ENCODE measurements around the gene MRPS15. TPM values are rescaled to one million over a fixed set of nuclear protein-coding genes. Genes with fewer than 3 reads are reported as not detected.
"Not testable (repeated sequence)": the region's sequence is repeated elsewhere in the genome, so short reads cannot be mapped to it uniquely, and the experiment has no call there.

Gene MRPS15
- total RNA-seq, 1 experiment from 2014 or later: 98.7 TPM

DNA sequence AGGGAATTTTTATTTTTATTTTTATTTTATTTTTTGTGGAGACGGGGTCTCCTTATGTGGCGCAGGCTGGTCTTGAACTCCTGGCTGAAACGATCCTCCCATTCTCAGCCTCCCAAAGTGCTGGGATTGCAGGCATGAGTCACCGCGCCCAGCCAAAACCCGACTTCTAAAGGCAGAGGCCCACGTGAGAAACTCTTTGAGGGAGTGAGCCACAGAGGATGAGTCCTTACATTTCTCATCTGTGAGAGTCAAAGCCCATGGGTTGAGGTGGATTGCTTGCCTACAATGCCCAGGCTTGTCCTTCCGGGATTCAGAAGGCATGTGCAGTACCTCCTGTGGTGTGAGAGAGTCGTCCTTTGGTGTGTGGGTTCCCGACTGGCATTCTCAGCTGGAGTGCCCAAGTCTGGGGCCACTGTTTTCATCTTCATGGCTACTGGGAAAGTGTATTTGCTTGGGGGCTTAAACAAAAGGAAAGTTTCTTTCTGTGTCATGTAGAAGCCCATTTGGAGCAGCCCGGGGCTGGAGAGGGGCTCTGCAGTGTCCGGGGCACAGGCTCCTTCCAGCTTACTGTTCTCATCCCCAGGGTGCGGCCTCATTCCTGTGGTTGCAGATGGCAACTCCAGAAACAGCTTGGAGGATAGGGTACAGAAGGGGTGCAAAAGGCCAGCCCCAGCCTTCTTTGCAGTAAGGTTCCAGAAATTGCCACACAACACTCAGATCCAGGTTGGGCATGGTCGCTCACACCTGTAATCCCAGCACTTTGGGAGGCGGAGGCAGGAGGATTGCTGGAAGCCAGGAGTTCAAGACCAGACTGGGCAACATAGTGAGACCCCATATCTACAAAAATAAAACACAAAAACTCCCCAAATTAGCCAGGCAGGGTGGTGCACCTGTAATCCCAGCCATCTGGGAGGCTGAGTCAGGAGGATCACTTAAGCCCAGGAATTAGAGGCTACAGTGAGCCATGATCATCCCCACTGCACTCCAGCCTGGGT is 47.9 kb upstream of the MRPS15 start:
- Histone ChIP-seq H3K9ac (ENCODE audit: low read length) (no peak overlapping the region), H3K36me3 (ENCODE audit: control insufficient read depth in 1 of 2, insufficient read depth in 2 of 2, low read length in 2 of 2) (no peaks in the 10 kb centered on the region), H3K9me2 (ENCODE audit: insufficient read depth) (no peaks in the 10 kb centered on the region), H3K27ac (ENCODE audit: low read depth, low read length) (no peak overlapping the region), H3K79me2 (ENCODE audit: insufficient read depth, low read length) (no peaks in the 10 kb centered on the region), H3K4me3 (replicated peaks in 1 of 2; ENCODE audit: low read depth in 1 of 2, low read length in 2 of 2) (no peak overlapping the region), H3K4me1 (ENCODE audit: control insufficient read depth in 1 of 2, insufficient read depth in 2 of 2, low read length in 2 of 2) (peaks cover 0 to 9% of the 10 kb centered on the region in 2 experiments; a peak in 2 of 4 replicates), H3K4me2 (ENCODE audit: low read length) (no peak overlapping the region), H3K9me3 (ENCODE audit: control insufficient read depth in 1 of 2, insufficient read depth in 1 of 2, low read depth in 1 of 2, low read length in 2 of 2) (no peaks in the 10 kb centered on the region), H3K27me3 (ENCODE audit: insufficient read depth, low read length) (no peaks in the 10 kb centered on the region), H4K20me1 (ENCODE audit: insufficient read depth) (no peaks in the 10 kb centered on the region), H2AFZ (ENCODE audit: low read depth, low read length, poor library complexity, severe bottlenecking) (no peak overlapping the region)
- intact Hi-C loops (cut with micrococcal nuclease): no loop called here
- DNase-seq (ENCODE audit: low read depth, low spot score) (no peak), ATAC-seq (peak; percentile 25; the same call in 1 of the 2 replicates)
- POLR2A ChIA-PET: no interaction called here
- TF ChIP-seq EZH2phosphoT487 (IDR thresholded peaks at IDR 0.05; ENCODE audit: borderline replicate concordance) (no peak), RAD21 (IDR thresholded peaks at IDR 0.05; ENCODE audit: low read depth) (no peak), ELF1 (IDR thresholded peaks at IDR 0.05; ENCODE audit: borderline replicate concordance, low read depth) (no peak), POLR2A (IDR thresholded peaks at IDR 0.05; ENCODE audit: borderline replicate concordance, extremely low read depth, insufficient read depth, insufficient read length) (no peak), TCF7L2 (IDR thresholded peaks at IDR 0.05; ENCODE audit: borderline replicate concordance, extremely low read depth, insufficient read depth, insufficient read length) (no peak), SIN3A (IDR thresholded peaks at IDR 0.05; ENCODE audit: low read depth) (no peak), CBX3 (IDR thresholded peaks at IDR 0.05; ENCODE audit: low read depth) (no peak), JUND (IDR thresholded peaks at IDR 0.05) (no peak), ZNF274 (IDR thresholded peaks at IDR 0.05; ENCODE audit: low read depth, low read length) (no peak), EZH2 (IDR thresholded peaks at IDR 0.05) (no peak)
- TF ChIP-seq, protein P1, sequence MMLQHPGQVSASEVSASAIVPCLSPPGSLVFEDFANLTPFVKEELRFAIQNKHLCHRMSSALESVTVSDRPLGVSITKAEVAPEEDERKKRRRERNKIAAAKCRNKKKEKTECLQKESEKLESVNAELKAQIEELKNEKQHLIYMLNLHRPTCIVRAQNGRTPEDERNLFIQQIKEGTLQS (IDR thresholded peaks at IDR 0.05): no peak
- BruUV-seq (replicated peaks): no TSS peak
- CTCF ChIA-PET: no interaction called here
- RAD21 ChIA-PET (ENCODE audit: low non-redundant PET in 1 of 2, low total read pairs in 2 of 2, uncharacterized antibody in 2 of 2, unreplicated experiment in 2 of 2): no interaction called here

DNA sequence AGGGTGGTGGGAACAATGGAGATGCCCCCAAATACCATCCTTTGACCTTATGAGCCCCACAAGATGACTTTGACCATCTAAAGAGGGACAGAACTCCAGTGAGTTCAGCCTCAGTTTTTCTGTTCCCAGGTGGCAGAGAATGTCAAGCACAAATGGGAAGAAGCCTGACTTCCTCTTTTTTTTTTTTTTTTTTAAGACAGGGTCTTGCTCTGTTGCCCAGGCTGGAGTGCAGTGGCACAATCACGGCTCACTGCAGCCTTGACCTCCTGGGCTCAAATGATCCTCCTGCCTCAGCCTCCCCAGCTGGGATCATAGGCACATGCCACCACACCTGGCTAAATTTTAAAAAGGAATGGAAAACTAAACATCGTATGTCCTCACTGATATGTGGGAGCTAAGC is 47.0 kb upstream of the MRPS15 start:
- H3K9me2 ChIP-seq (ENCODE audit: insufficient read depth); H3K27ac ChIP-seq (ENCODE audit: low read depth, low read length); BruUV-seq (replicated peaks); RAD21 ChIA-PET (ENCODE audit: low non-redundant PET in 1 of 2, low total read pairs in 2 of 2, uncharacterized antibody in 2 of 2, unreplicated experiment in 2 of 2); H3K36me3 ChIP-seq (ENCODE audit: control insufficient read depth in 1 of 2, insufficient read depth in 2 of 2, low read length in 2 of 2); intact Hi-C loops (cut with micrococcal nuclease); H3K9ac ChIP-seq (ENCODE audit: low read length); DNase-seq (ENCODE audit: low read depth, low spot score); H3K4me3 ChIP-seq (replicated peaks in 1 of 2; ENCODE audit: low read depth in 1 of 2, low read length in 2 of 2); ATAC-seq; H3K9me3 ChIP-seq (ENCODE audit: control insufficient read depth in 1 of 2, insufficient read depth in 1 of 2, low read depth in 1 of 2, low read length in 2 of 2); H2AFZ ChIP-seq (ENCODE audit: low read depth, low read length, poor library complexity, severe bottlenecking); H4K20me1 ChIP-seq (ENCODE audit: insufficient read depth); H3K27me3 ChIP-seq (ENCODE audit: insufficient read depth, low read length); POLR2A ChIA-PET; CTCF ChIA-PET; H3K4me2 ChIP-seq (ENCODE audit: low read length); H3K4me1 ChIP-seq (ENCODE audit: control insufficient read depth in 1 of 2, insufficient read depth in 2 of 2, low read length in 2 of 2); H3K79me2 ChIP-seq (ENCODE audit: insufficient read depth, low read length): not testable (repeated sequence)

Data from HCT116 (cell line).